NCI-H2196 treated with DMSO at 0.1 percent for 48 hours (cell line): ENCODE results near the gene NFAT5.
"Not testable (repeated sequence)": the region's sequence is repeated elsewhere in the genome, so short reads cannot be mapped to it uniquely, and the experiment has no call there.

Experiments used
- DNase-seq: peaks from one replicate; lab custom pipeline; 2025; ENCODE audit not compliant: unreplicated experiment; lab: John Stamatoyannopoulos, UW

The NFAT5 gene

GRCh38 chr16:69565671-69566239 is at the start of gene NFAT5:
NFAT5 (plus strand) TSS chr16:69565966; CDS start chr16:69566302, 336 bp downstream.
- DNase-seq, result peak; percentile 37

GRCh38 chr16:69517914-69518313 is 47.9 kb upstream of the NFAT5 start:
- DNase-seq, result not testable (repeated sequence)

- no peak for DNase-seq
These were observed 45.4 kb upstream of the NFAT5 start for GRCh38 chr16:69520413-69520799.

- DNase-seq, result no peak
These were observed 44.8 kb upstream of the NFAT5 start for GRCh38 chr16:69520800-69521602.

GRCh38 chr16:69522041-69522578 is 43.7 kb upstream of the NFAT5 start:
- no peak for DNase-seq

- DNase-seq, result no peak
These were observed 42.9 kb upstream of the NFAT5 start for GRCh38 chr16:69522732-69523404.

- DNase-seq, result no peak
These were observed 42.0 kb upstream of the NFAT5 start for GRCh38 chr16:69523566-69524305.

GRCh38 chr16:69526831-69527655 is 38.7 kb upstream of the NFAT5 start:
- DNase-seq, result no peak

GRCh38 chr16:69531988-69532387 is 33.8 kb upstream of the NFAT5 start:
- DNase-seq, result no peak

- DNase-seq, result no peak
These were observed 32.9 kb upstream of the NFAT5 start for GRCh38 chr16:69532641-69533455.

- DNase-seq, result no peak
These were observed 31.0 kb upstream of the NFAT5 start for GRCh38 chr16:69534720-69535119.

- no peak for DNase-seq
These were observed 30.4 kb upstream of the NFAT5 start for GRCh38 chr16:69535123-69536050.

- DNase-seq, result no peak
These were observed 28.1 kb upstream of the NFAT5 start for GRCh38 chr16:69537706-69538080.

- no peak for DNase-seq
These were observed 27.0 kb upstream of the NFAT5 start for GRCh38 chr16:69538808-69539207.

GRCh38 chr16:69542974-69543373 is 22.8 kb upstream of the NFAT5 start:
- no peak for DNase-seq

- DNase-seq, result no peak
These were observed 21.7 kb upstream of the NFAT5 start for GRCh38 chr16:69544088-69544487.

GRCh38 chr16:69546663-69547062 is 19.1 kb upstream of the NFAT5 start:
- DNase-seq, result not testable (repeated sequence)

- no peak for DNase-seq
These were observed 12.4 kb upstream of the NFAT5 start for GRCh38 chr16:69553332-69553731.
